Measurements from ENCODE around the gene TMEM63B.
A peak's percentile ranks its signal among the peaks of the same experiment; 100 is the strongest.
"Not testable (repeated sequence)": the region's sequence is repeated elsewhere in the genome, so short reads cannot be mapped to it uniquely, and the experiment has no call there.

TMEM63B gene

GRCh38 chr6:44172731-44173500, 45.6 kb downstream of the TMEM63B start:
- DNase-seq: peak; percentile 64

- DNase-seq: no peak
These were observed 48.9 kb downstream of the TMEM63B start for GRCh38 chr6:44176130-44176761.

GRCh38 chr6:44176762-44177509, 49.6 kb downstream of the TMEM63B start:
- no peak for DNase-seq

- no peak for DNase-seq
These were observed 50.5 kb downstream of the TMEM63B start for GRCh38 chr6:44177691-44178423.

GRCh38 chr6:44178424-44179071, 51.2 kb downstream of the TMEM63B start:
- DNase-seq: no peak

- DNase-seq: no peak
These were observed 51.8 kb downstream of the TMEM63B start for GRCh38 chr6:44179072-44179536.

GRCh38 chr6:44179648-44180047, 52.3 kb downstream of the TMEM63B start:
- no peak for DNase-seq

- no peak for DNase-seq
These were observed 53.1 kb downstream of the TMEM63B start for GRCh38 chr6:44180406-44180805.

- DNase-seq: no peak
These were observed 53.5 kb downstream of the TMEM63B start for GRCh38 chr6:44180886-44181285.

GRCh38 chr6:44181784-44182183, 54.4 kb downstream of the TMEM63B start:
- DNase-seq: not testable (repeated sequence)

GRCh38 chr6:44182911-44183390, 55.6 kb downstream of the TMEM63B start:
- DNase-seq: no peak

- DNase-seq: no peak
These were observed 56.4 kb downstream of the TMEM63B start for GRCh38 chr6:44183783-44184182.

GRCh38 chr6:44185356-44185755, 58.0 kb downstream of the TMEM63B start:
- DNase-seq: not testable (repeated sequence)

GRCh38 chr6:44185953-44186634, 58.7 kb downstream of the TMEM63B start:
- DNase-seq: no peak

- DNase-seq: no peak
These were observed 59.3 kb downstream of the TMEM63B start for GRCh38 chr6:44186635-44187025.

- no peak for DNase-seq
These were observed 61.5 kb downstream of the TMEM63B start for GRCh38 chr6:44188819-44189218.

- DNase-seq: no peak
These were observed 61.9 kb downstream of the TMEM63B start for GRCh38 chr6:44189257-44189656.

- DNase-seq: no peak
These were observed 63.4 kb downstream of the TMEM63B start for GRCh38 chr6:44190715-44191114.

GRCh38 chr6:44192428-44193041, 65.2 kb downstream of the TMEM63B start:
- DNase-seq: no peak

- no peak for DNase-seq
These were observed 66.1 kb downstream of the TMEM63B start for GRCh38 chr6:44193307-44193910.

- DNase-seq: no peak
These were observed 67.0 kb downstream of the TMEM63B start for GRCh38 chr6:44194326-44194725.

Data from NCI-H1694 (cell line).